GM19324 (cell line): ENCODE results near the gene SS18L1.

Source experiments
- ATAC-seq: cut with Tn5 transposase; IDR thresholded peaks from one replicate; pipeline ENCODE4 v1.9.1; 2021; ENCODE audit warnings: mild to moderate bottlenecking, moderate library complexity; ENCODE audit not compliant: unreplicated experiment, low FRiP score

The SS18L1 gene

GRCh38 chr20:62119591-62120364 lies 23.8 kb upstream of the SS18L1 start:
- ATAC-seq: no peak

GRCh38 chr20:62120365-62120762 lies 23.2 kb upstream of the SS18L1 start:
- ATAC-seq: no peak

- peak; percentile 15 for ATAC-seq
These were observed 22.4 kb upstream of the SS18L1 start for GRCh38 chr20:62120990-62121775.

- ATAC-seq: peak; percentile 83
These were observed 21.6 kb upstream of the SS18L1 start, which contains the start of gene LSM14B for GRCh38 chr20:62121776-62122653. TSS of gene LSM14B (plus strand) at chr20:62122475. CDS start at chr20:62122667, 192 bp downstream.

GRCh38 chr20:62122654-62123449 lies 20.7 kb upstream of the SS18L1 start:
- ATAC-seq: peak; percentile 21

GRCh38 chr20:62123450-62124118 lies 20.0 kb upstream of the SS18L1 start:
- no peak for ATAC-seq

- ATAC-seq: no peak
These were observed 17.4 kb upstream of the SS18L1 start for GRCh38 chr20:62126141-62126540.

- no peak for ATAC-seq
These were observed 15.8 kb upstream of the SS18L1 start for GRCh38 chr20:62127799-62128198.

GRCh38 chr20:62128502-62128901 lies 15.1 kb upstream of the SS18L1 start:
- ATAC-seq: no peak

GRCh38 chr20:62129731-62130531 lies 13.6 kb upstream of the SS18L1 start:
- ATAC-seq: no peak

- no peak for ATAC-seq
These were observed 11.8 kb upstream of the SS18L1 start for GRCh38 chr20:62131560-62132320.

- ATAC-seq: no peak
These were observed 11.1 kb upstream of the SS18L1 start for GRCh38 chr20:62132421-62132820.

- ATAC-seq: no peak
These were observed 10.3 kb upstream of the SS18L1 start for GRCh38 chr20:62133051-62133845.

GRCh38 chr20:62133864-62134263 lies 9.7 kb upstream of the SS18L1 start:
- ATAC-seq: no peak

GRCh38 chr20:62134735-62135231 lies 8.8 kb upstream of the SS18L1 start:
- no peak for ATAC-seq

- ATAC-seq: no peak
These were observed 7.8 kb upstream of the SS18L1 start for GRCh38 chr20:62135573-62136266.
